HepG2 (cell line): ENCODE measurements around the gene MDP1. TPM values are rescaled to one million over a fixed set of nuclear protein-coding genes. Genes with fewer than 3 reads are reported as not detected.

Source experiments
- ELF1 ChIP-seq: sonication (generic); formaldehyde crosslinking; IDR thresholded peaks from 2 replicates; pipeline ENCODE4 v1.4.0; 2020; ENCODE audit warnings: missing genetic modification reagents
- ERF ChIP-seq: IDR thresholded peaks from 2 replicates; pipeline ENCODE4 v1.6.1; 2018; ENCODE audit warnings: missing biosample characterization, missing genetic modification reagents
- HNRNPLL ChIP-seq: fragments of 200-400 bp; formaldehyde crosslinking; IDR thresholded peaks from 2 replicates; pipeline ENCODE4 v1.6.1; 2017; ENCODE audit warnings: mild to moderate bottlenecking, low read depth, low read length; ENCODE audit not compliant: poor library complexity, severe bottlenecking
- SP140L ChIP-seq: sonication (generic); formaldehyde crosslinking; IDR thresholded peaks from 2 replicates; pipeline ENCODE4 v1.4.0; 2020; ENCODE audit warnings: missing genetic modification reagents, borderline replicate concordance
- U2AF2 ChIP-seq: fragments of 200-400 bp; formaldehyde crosslinking; IDR thresholded peaks from 2 replicates; pipeline ENCODE4 v1.6.1; 2017; ENCODE audit warnings: low read depth, mild to moderate bottlenecking, low read length
- ZBTB3 ChIP-seq: sonication (generic); formaldehyde crosslinking; IDR thresholded peaks from 2 replicates; pipeline ENCODE4 v1.4.0; 2020; ENCODE audit warnings: low read depth, mild to moderate bottlenecking, moderate library complexity, missing genetic modification reagents, borderline replicate concordance
- ZNF207 ChIP-seq: fragments of 450-650 bp; IDR thresholded peaks from 2 replicates; pipeline ENCODE4 v1.6.1; 2016; ENCODE audit warnings: antibody characterized with exemption, borderline replicate concordance
- ZNF329 ChIP-seq: sonication (generic); formaldehyde crosslinking; IDR thresholded peaks from 2 replicates; pipeline ENCODE4 v1.9.0; 2021; ENCODE audit warnings: low read depth, mild to moderate bottlenecking, missing genetic modification reagents
- ZNF333 ChIP-seq: sonication (generic); formaldehyde crosslinking; IDR thresholded peaks from 2 replicates; pipeline ENCODE4 v1.4.0; 2020; ENCODE audit warnings: mild to moderate bottlenecking, missing genetic modification reagents, borderline replicate concordance
- ZNF768 ChIP-seq: sonication (generic); formaldehyde crosslinking; IDR thresholded peaks from 2 replicates; pipeline ENCODE4 v1.4.0; 2020; ENCODE audit warnings: missing genetic modification reagents
- ZNF788 ChIP-seq: sonication (generic); formaldehyde crosslinking; IDR thresholded peaks from 2 replicates; pipeline ENCODE4 v1.5.0; 2020; ENCODE audit warnings: mild to moderate bottlenecking, missing genetic modification reagents, borderline replicate concordance
- polyA plus RNA-seq, 8 experiments: library from polyadenylated mRNA; depleted of rRNA in 3 of 8; stranded (reverse) in 7 of 8; unstranded in 1 of 8; fragments of >200 nt; fragmentation: Illumina TruSeq in 4 of 8; extraction: Trizol in 4 of 8; gene quantifications; 2 replicates each; pipeline versions ENCODE4 v1.2.1 to v1.2.3, GENCODE V29; 2011 to 2016; ENCODE audit warnings: low read depth in 4 of 8, missing spikeins in 1 of 8, mixed read lengths in 1 of 8; ENCODE audit not compliant: insufficient read depth in 1 of 8
- total RNA-seq, 5 experiments: library from RNA; depleted of rRNA; stranded (reverse); fragments of >200 nt; fragmentation: Illumina TruSeq; extraction: Trizol; gene quantifications; 2 replicates each; pipeline ENCODE4 v1.2.3, GENCODE V29; 2016; ENCODE audit warnings: low read depth in 1 of 5
- TF ChIP-seq, protein P1 (sequence below): IDR thresholded peaks from 2 replicates; pipeline ENCODE4 v1.6.1; 2016
- TF ChIP-seq, protein P2 (sequence below): sonication (generic); formaldehyde crosslinking; IDR thresholded peaks from 2 replicates; pipeline ENCODE4 v1.4.0; 2020; ENCODE audit warnings: mild to moderate bottlenecking, low read depth, missing genetic modification reagents
- TF ChIP-seq, protein P3 (sequence below): sonication (generic); formaldehyde crosslinking; conservative IDR thresholded peaks from 2 replicates; pipeline ENCODE4 v1.4.0; 2020; ENCODE audit warnings: missing genetic modification reagents
- TF ChIP-seq, protein P4 (sequence below): conservative IDR thresholded peaks from 2 replicates; pipeline ENCODE4 v1.6.1; 2018; ENCODE audit warnings: missing genetic modification reagents
- TF ChIP-seq, protein P5 (sequence below): IDR thresholded peaks from 2 replicates; pipeline ENCODE4 v1.6.1; 2016; ENCODE audit warnings: missing biosample characterization, missing genetic modification reagents, low read depth
- TF ChIP-seq, protein P6 (sequence below): sonication (generic); formaldehyde crosslinking; IDR thresholded peaks from 2 replicates; pipeline ENCODE4 v1.5.0; 2020; ENCODE audit warnings: missing genetic modification reagents, mild to moderate bottlenecking, borderline replicate concordance

MDP1 gene
- total and polyA plus RNA-seq, 2 of the 13 experiments (the other 11 are each of a cell fraction or from before 2014, with no cell fraction given) = 44.1 to 48.7 TPM

DNA sequence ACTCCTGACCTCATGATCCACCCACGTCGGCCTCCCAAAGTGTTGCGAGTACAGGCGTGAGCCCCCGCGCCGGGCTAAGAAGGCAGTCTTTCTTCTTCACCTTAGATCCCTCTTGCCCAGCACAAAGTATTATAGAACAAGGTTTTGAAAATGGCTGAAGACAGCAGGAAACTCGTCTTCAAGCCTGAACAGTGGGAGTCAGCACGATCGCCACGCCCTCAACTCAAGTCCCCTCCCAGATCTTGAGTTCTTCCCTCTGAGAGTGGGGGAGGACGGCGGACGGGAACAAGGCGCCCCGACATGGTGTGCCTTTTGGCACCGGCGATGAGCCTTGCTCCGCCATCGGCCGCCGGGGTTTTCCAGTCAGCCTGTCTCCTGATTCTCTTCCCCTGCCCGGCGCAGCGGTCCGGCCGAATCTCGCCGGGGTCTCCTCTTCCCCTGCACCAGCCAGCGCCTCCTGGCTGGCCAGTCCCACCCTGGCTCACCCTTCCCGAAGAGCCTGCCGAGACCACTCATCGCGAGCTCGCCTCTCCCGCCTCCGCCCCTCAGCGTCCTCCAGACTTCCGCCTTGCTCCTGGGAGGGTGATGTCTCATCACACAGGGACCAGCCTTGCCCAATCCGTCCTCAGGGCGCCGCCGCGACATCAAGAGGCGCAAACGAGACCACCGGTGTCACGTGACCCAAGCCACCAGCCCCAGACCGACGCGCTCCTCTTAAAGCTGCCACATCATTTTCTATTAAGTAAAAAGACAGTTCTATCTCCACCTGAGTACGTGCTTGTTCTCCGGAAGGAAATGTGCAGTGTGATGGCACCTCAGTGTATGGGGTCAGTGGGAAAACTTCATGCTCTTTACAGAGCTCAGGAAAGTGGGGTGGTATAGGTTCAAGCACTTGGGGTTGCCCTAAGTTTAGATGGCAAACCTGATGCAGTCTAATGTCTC, 2.7 kb downstream of the MDP1 start, which contains the start of gene CHMP4A (continued):
- TF ChIP-seq, protein P1, sequence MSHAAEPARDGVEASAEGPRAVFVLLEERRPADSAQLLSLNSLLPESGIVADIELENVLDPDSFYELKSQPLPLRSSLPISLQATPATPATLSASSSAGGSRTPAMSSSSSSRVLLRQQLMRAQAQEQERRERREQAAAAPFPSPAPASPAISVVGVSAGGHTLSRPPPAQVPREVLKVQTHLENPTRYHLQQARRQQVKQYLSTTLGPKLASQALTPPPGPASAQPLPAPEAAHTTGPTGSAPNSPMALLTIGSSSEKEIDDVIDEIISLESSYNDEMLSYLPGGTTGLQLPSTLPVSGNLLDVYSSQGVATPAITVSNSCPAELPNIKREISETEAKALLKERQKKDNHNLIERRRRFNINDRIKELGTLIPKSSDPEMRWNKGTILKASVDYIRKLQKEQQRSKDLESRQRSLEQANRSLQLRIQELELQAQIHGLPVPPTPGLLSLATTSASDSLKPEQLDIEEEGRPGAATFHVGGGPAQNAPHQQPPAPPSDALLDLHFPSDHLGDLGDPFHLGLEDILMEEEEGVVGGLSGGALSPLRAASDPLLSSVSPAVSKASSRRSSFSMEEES (CRISPR knock-in tag) = peak; percentile 99
- TF ChIP-seq SP140L (peak; percentile 56; the same call in 1 of the 2 replicates), ZNF207 (peak; percentile 100), ERF (CRISPR knock-in tag) (peak; percentile 99), HNRNPLL (peak; percentile 77), ELF1 (CRISPR knock-in tag) (peak; percentile 100), ZNF768 (peak; percentile 89), ZNF333 (CRISPR knock-in tag) (peak; percentile 97), ZNF788 (CRISPR knock-in tag) (peak; percentile 99), ZNF329 (CRISPR knock-in tag) (no peak; the same call in none of the 2 replicates), U2AF2 (no peak; the same call in 1 of the 2 replicates), ZBTB3 (CRISPR knock-in tag) (peak; percentile 89; the same call in 1 of the 2 replicates)
- TF ChIP-seq, protein P2, sequence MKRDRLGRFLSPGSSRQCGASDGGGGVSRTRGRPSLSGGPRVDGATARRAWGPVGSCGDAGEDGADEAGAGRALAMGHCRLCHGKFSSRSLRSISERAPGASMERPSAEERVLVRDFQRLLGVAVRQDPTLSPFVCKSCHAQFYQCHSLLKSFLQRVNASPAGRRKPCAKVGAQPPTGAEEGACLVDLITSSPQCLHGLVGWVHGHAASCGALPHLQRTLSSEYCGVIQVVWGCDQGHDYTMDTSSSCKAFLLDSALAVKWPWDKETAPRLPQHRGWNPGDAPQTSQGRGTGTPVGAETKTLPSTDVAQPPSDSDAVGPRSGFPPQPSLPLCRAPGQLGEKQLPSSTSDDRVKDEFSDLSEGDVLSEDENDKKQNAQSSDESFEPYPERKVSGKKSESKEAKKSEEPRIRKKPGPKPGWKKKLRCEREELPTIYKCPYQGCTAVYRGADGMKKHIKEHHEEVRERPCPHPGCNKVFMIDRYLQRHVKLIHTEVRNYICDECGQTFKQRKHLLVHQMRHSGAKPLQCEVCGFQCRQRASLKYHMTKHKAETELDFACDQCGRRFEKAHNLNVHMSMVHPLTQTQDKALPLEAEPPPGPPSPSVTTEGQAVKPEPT (CRISPR knock-in tag) = peak; percentile 96
- TF ChIP-seq, protein P3, sequence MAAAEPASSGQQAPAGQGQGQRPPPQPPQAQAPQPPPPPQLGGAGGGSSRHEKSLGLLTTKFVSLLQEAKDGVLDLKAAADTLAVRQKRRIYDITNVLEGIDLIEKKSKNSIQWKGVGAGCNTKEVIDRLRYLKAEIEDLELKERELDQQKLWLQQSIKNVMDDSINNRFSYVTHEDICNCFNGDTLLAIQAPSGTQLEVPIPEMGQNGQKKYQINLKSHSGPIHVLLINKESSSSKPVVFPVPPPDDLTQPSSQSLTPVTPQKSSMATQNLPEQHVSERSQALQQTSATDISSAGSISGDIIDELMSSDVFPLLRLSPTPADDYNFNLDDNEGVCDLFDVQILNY (CRISPR knock-in tag) = peak; percentile 85
- TF ChIP-seq, protein P4, sequence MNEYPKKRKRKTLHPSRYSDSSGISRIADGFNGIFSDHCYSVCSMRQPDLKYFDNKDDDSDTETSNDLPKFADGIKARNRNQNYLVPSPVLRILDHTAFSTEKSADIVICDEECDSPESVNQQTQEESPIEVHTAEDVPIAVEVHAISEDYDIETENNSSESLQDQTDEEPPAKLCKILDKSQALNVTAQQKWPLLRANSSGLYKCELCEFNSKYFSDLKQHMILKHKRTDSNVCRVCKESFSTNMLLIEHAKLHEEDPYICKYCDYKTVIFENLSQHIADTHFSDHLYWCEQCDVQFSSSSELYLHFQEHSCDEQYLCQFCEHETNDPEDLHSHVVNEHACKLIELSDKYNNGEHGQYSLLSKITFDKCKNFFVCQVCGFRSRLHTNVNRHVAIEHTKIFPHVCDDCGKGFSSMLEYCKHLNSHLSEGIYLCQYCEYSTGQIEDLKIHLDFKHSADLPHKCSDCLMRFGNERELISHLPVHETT = peak; percentile 76; the same call in 1 of the 2 replicates
- TF ChIP-seq, protein P5, sequence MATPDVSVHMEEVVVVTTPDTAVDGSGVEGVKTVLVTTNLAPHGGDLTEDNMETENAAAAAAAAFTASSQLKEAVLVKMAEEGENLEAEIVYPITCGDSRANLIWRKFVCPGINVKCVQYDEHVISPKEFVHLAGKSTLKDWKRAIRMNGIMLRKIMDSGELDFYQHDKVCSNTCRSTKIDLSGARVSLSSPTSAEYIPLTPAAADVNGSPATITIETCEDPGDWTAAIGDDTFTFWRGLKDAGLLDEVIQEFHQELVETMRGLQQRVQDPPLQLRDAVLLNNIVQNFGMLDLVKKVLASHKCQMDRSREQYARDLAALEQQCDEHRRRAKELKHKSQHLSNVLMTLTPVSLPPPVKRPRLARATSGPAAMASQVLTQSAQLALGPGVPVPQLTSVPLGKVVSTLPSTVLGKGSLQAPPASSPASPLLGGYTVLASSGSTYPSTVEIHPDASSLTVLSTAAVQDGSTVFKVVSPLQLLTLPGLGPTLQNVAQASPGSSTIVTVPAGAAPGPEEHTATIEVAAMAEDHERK (CRISPR knock-in tag) = peak; percentile 61
- TF ChIP-seq, protein P6, sequence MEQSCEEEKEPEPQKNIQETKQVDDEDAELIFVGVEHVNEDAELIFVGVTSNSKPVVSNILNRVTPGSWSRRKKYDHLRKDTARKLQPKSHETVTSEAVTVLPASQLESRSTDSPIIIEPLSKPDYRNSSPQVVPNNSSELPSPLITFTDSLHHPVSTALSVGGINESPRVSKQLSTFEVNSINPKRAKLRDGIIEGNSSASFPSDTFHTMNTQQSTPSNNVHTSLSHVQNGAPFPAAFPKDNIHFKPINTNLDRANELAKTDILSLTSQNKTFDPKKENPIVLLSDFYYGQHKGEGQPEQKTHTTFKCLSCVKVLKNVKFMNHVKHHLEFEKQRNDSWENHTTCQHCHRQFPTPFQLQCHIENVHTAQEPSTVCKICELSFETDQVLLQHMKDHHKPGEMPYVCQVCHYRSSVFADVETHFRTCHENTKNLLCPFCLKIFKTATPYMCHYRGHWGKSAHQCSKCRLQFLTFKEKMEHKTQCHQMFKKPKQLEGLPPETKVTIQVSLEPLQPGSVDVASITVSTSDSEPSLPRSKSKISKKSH (CRISPR knock-in tag) = peak; percentile 99
